PC-9 (cell line): Measurements from ENCODE around the gene LAMP1. TPM values are rescaled to one million over a fixed set of nuclear protein-coding genes. Genes with fewer than 3 reads are reported as not detected.

ENCODE experiments used
- BruUV-seq: library from RNA; stranded (reverse); fragments of 400-500 nt; replicated peaks from 2 replicates; lab custom pipeline; 2021; lab: Mats Ljungman, UMichigan
- CTCF ChIA-PET: fragments of 300-600 bp; sonication (Branson Sonifier 250); formaldehyde crosslinking; loops from one replicate; lab custom pipeline; 2022; ENCODE audit warnings: antibody characterized with exemption; lab: Charles Lee
- POLR2A ChIA-PET: fragments of 300-600 bp; sonication (Branson Sonifier 250); formaldehyde crosslinking; loops from one replicate; lab custom pipeline; 2022; ENCODE audit warnings: antibody characterized with exemption; ENCODE audit not compliant: unreplicated experiment; lab: Charles Lee
- DNase-seq, 2 experiments: peaks; one replicate each; pipeline versions ENCODE4 v3.0.0 to v3.0.0-alpha.2; 2015 to 2022; ENCODE audit warnings: mixed read lengths in 1 of 2
- H2AFZ ChIP-seq: fragments of 200-600 bp; sonication (generic); 2 replicates; pipeline ENCODE4 v1.8.1; 2017; ENCODE audit warnings: antibody characterized with exemption
- H3F3A ChIP-seq: fragments of 200-600 bp; sonication (generic); 2 replicates; pipeline ENCODE4 v1.8.1; 2017; ENCODE audit warnings: antibody characterized with exemption, mild to moderate bottlenecking, low read depth; ENCODE audit not compliant: insufficient read depth
- H3K27ac ChIP-seq: fragments of 200-600 bp; sonication (generic); 2 replicates; pipeline ENCODE4 v1.6.1; 2016; ENCODE audit warnings: mixed run types
- H3K27me3 ChIP-seq: fragments of 200-600 bp; sonication (generic); 2 replicates; pipeline ENCODE4 v1.6.1; 2016; ENCODE audit warnings: low read depth, mixed run types; ENCODE audit not compliant: insufficient read depth
- H3K36me3 ChIP-seq: fragments of 200-600 bp; sonication (generic); 2 replicates; pipeline ENCODE4 v1.6.1; 2016; ENCODE audit warnings: low read depth, mixed run types
- H3K4me1 ChIP-seq: fragments of 200-600 bp; sonication (generic); replicated peaks from 2 replicates; pipeline ENCODE4 v1.6.1; 2016; ENCODE audit warnings: mixed run types; ENCODE audit not compliant: insufficient read depth
- H3K4me2 ChIP-seq: fragments of 200-600 bp; sonication (generic); 2 replicates; pipeline ENCODE4 v1.6.1; 2017; ENCODE audit warnings: mixed run types
- H3K4me3 ChIP-seq: fragments of 200-600 bp; sonication (generic); 2 replicates; pipeline ENCODE4 v1.6.1; 2016; ENCODE audit warnings: mixed run types
- H3K79me2 ChIP-seq: fragments of 200-600 bp; sonication (generic); 2 replicates; pipeline ENCODE4 v1.6.1; 2017; ENCODE audit warnings: low read depth, mixed run types
- H3K9me2 ChIP-seq: fragments of 200-600 bp; sonication (generic); 2 replicates; pipeline ENCODE4 v1.8.1; 2017; ENCODE audit warnings: mild to moderate bottlenecking; ENCODE audit not compliant: insufficient read depth
- H3K9me3 ChIP-seq: fragments of 200-600 bp; sonication (generic); 2 replicates; pipeline ENCODE4 v1.8.1; 2016; ENCODE audit warnings: low read depth; ENCODE audit not compliant: insufficient read depth
- H4K20me1 ChIP-seq: fragments of 200-600 bp; sonication (generic); 2 replicates; pipeline ENCODE4 v1.8.1; 2017; ENCODE audit not compliant: insufficient read depth
- EZH2 ChIP-seq: fragments of 200-600 bp; sonication (generic); IDR thresholded peaks from 2 replicates; pipeline ENCODE4 v1.8.0; 2017; ENCODE audit warnings: antibody characterized with exemption, low read depth
- intact Hi-C: fragments of 100-400 bp; cut with micrococcal nuclease; formaldehyde crosslinking; loops from one replicate; pipeline ENCODE4 v1.10.0; 2022; ENCODE audit not compliant: unreplicated experiment
- total RNA-seq: library from RNA; stranded (reverse); gene quantifications from 2 replicates; pipeline ENCODE4 v1.2.3, GENCODE V29; 2021
- TF ChIP-seq, protein P1 (sequence below): fragments of 200-600 bp; sonication (generic); conservative IDR thresholded peaks from 2 replicates; pipeline ENCODE4 v1.6.1; 2017; ENCODE audit warnings: mixed run types, antibody characterized with exemption, mild to moderate bottlenecking, moderate library complexity

LAMP1 gene
- total RNA-seq, 1 experiment from 2014 or later: 186 TPM

DNA sequence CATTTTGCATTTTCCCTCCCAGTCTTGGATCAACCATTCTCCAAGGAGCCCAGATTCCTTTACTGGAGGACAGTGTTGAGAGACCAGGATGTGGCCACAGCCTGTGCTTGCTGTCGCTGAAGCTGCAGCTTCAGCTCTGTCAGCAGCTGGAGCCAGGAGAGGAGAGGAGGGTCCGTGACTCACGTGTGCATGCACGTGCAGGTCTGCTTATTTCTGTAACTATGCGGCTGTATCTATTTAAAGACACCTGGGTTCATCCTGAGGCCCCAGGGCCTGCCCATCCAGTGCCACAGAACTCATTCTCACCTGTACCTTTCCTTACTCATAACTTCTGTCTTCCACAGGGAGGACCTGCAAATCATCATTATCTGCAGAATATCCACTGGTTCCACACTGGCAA, 8.2 kb upstream of the LAMP1 start:
- Histone ChIP-seq H3K27ac (no peak overlapping the region), H3K36me3 (no peaks in the 10 kb centered on the region), H3K79me2 (no peaks in the 10 kb centered on the region), H3K4me2 (no peak overlapping the region), H3K9me3 (no peaks in the 10 kb centered on the region; the same call in 1 of the 2 replicates), H3K4me3 (no peak overlapping the region), H3K4me1 (peaks cover 17% of the 10 kb centered on the region), H3F3A (peaks cover 16% of the 10 kb centered on the region; the same call in 1 of the 2 replicates), H3K27me3 (peaks cover 47% of the 10 kb centered on the region), H4K20me1 (no peaks in the 10 kb centered on the region), H3K9me2 (no peaks in the 10 kb centered on the region), H2AFZ (no peak overlapping the region)
- no peak for DNase-seq
- no TSS peak for BruUV-seq
- intact Hi-C loops: no loop called here
- no peak for TF ChIP-seq EZH2
- TF ChIP-seq, protein P1, sequence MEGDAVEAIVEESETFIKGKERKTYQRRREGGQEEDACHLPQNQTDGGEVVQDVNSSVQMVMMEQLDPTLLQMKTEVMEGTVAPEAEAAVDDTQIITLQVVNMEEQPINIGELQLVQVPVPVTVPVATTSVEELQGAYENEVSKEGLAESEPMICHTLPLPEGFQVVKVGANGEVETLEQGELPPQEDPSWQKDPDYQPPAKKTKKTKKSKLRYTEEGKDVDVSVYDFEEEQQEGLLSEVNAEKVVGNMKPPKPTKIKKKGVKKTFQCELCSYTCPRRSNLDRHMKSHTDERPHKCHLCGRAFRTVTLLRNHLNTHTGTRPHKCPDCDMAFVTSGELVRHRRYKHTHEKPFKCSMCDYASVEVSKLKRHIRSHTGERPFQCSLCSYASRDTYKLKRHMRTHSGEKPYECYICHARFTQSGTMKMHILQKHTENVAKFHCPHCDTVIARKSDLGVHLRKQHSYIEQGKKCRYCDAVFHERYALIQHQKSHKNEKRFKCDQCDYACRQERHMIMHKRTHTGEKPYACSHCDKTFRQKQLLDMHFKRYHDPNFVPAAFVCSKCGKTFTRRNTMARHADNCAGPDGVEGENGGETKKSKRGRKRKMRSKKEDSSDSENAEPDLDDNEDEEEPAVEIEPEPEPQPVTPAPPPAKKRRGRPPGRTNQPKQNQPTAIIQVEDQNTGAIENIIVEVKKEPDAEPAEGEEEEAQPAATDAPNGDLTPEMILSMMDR: no peak
- ChIA-PET POLR2A (interaction anchor here (0.6 to 0.7 kb wide), 2 partner anchors 43 to 790 kb away, joined by 4 read pairs; no protein-coding TSS in a partner anchor), CTCF (no interaction called here)

DNA sequence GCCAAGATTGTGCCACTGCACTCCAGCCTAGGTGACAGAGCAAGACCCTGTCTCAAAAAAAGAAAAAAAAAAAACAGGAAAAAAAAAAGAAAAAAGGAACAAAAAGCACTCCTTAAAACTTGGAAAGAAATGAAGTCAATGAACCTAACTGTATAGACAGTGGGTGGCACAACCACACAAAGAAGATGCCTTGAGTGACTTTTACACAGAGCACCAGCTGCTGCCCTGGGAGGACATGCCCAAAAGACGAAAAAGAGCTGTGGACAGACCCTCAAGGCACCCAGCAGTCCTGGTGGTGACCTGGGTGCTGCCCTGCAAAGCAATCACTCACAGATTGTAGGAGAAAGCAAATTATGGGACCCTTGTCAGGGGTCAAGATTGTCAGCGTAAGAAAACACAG, 5.9 kb upstream of the LAMP1 start:
- Histone ChIP-seq H3K36me3 (no peaks in the 10 kb centered on the region), H3K4me2 (peak overlapping the region; percentile 81), H3F3A (peaks cover 28% of the 10 kb centered on the region; the same call in 1 of the 2 replicates), H3K79me2 (0 out of 2 replicates have a peak, but pooled peaks cover 1% of the 10 kb centered on the region), H2AFZ (no peak overlapping the region), H3K9me2 (no peaks in the 10 kb centered on the region), H3K27ac (no peak overlapping the region), H4K20me1 (no peaks in the 10 kb centered on the region), H3K27me3 (peaks cover 37% of the 10 kb centered on the region), H3K4me3 (0 out of 2 replicates have a peak overlapping the region, but pooled peaks have one; percentile 50), H3K9me3 (no peaks in the 10 kb centered on the region; the same call in 1 of the 2 replicates), H3K4me1 (peaks cover 20% of the 10 kb centered on the region)
- ChIA-PET POLR2A (no interaction called here), CTCF (no interaction called here)
- intact Hi-C loops: loop anchor here (10.0 kb wide), 1 partner anchor 154 kb away; no protein-coding TSS in a partner anchor
- no peak for DNase-seq
- BruUV-seq: no TSS peak
- TF ChIP-seq, protein P1: no peak
- TF ChIP-seq EZH2: no peak

DNA sequence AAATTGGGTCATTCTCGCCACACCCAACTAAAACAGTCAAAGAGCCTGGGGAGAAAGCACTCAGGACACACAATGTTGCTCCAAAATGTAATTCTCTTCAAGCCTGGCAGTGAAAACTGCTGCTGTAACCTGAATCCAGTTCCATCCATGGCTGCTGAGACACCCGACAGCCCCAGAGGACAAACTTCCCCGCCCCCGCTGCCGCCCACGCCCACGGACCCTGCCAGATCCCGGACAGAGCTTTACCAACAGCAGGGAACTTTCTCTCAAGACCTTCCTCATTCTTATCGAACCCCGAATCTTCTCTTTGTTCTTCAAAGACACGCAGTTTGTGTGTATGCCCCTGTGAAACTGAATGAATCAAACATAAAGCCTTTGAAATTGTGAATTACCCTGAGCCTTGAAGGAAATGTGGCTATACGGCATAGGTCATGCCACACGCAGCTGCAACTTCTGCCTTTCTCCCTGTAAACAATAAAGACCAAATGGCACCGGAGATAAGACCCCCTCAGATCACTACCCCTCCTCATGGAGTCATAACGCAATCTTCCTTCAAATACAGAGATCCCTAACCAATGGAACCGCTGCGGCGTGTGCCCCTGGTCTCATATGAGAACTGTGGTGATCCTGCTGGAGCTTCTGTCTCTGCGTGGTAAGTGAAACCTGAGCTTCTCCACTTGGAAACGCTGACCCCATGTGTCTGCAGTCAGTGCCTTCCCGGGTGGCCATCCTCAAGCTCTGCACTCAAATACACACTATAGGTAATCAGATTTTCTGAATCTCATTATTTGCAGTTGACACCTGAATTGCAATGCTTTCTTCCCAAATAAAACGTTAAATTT, 4.8 kb upstream of the LAMP1 start:
- Histone ChIP-seq H3K4me1 (peaks cover 24% of the 10 kb centered on the region), H4K20me1 (no peaks in the 10 kb centered on the region), H3K36me3 (no peaks in the 10 kb centered on the region), H3K9me2 (no peaks in the 10 kb centered on the region), H3F3A (peaks cover 28% of the 10 kb centered on the region; the same call in 1 of the 2 replicates), H2AFZ (peak overlapping the region; percentile 75), H3K79me2 (peaks cover 8% of the 10 kb centered on the region; the same call in 1 of the 2 replicates), H3K4me2 (peak overlapping the region; percentile 81), H3K9me3 (no peaks in the 10 kb centered on the region), H3K27ac (peak overlapping the region; percentile 76), H3K4me3 (peak overlapping the region; percentile 50; the same call in 1 of the 2 replicates), H3K27me3 (peaks cover 33% of the 10 kb centered on the region)
- BruUV-seq: no TSS peak
- peak; percentile 41 to 74 for DNase-seq
- TF ChIP-seq, protein P1: no peak
- TF ChIP-seq EZH2: no peak
- ChIA-PET CTCF (interaction anchor here (0.7 kb wide), 1 partner anchor 101 kb away, joined by 4 read pairs; no protein-coding TSS in a partner anchor), POLR2A (interaction anchor here (0.6 kb wide), 1 partner anchor 196 kb away, joined by 5 read pairs; no protein-coding TSS in a partner anchor)
- intact Hi-C loops: loop anchor here (10.0 kb wide), 1 partner anchor 153 kb away; no protein-coding TSS in a partner anchor
